ENCODE data around the gene HTR1E. TPM values are rescaled to one million over a fixed set of nuclear protein-coding genes. Genes with fewer than 3 reads are reported as not detected.
"Not testable (repeated sequence)": the region's sequence is repeated elsewhere in the genome, so short reads cannot be mapped to it uniquely, and the experiment has no call there.

HTR1E gene
- total RNA-seq, 5 donors from 2014 or later (not counting 1 experiment from before 2014, with no cell fraction given), result not detected

DNA sequence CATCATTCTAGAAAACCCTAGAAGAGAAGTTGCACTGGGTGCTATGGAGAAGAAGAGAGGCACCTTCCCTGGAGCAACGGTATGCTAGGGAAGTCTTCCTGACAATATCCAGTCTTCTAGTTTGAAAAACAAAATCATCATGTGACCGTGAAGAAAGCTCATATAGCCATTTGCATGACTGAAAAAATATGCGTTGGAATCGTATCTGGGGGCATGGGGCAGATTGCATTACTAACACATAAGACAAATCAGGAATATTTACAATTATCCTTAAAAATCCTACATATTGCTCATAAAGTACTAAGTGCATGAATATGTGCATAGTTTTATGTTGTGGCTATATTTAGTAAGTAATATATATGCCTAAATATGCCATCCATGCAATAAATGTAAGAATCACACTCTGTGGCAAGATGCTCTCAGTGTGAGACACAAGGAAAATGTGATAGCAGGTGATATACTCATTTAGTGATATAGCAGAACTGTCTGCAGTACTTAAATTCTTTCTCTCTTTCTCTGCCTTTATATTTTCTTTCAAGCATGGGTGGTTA lies 26.8 kb downstream of the HTR1E start:
- Mint-ChIP-seq H3K4me3 (no peak overlapping the region), H3K27me3 (peaks cover 0 to 12% of the 10 kb centered on the region in 2 donors), H3K36me3 (no peaks in the 10 kb centered on the region), H3K4me1 (no peaks in the 10 kb centered on the region), H3K9me3 (no peaks in the 10 kb centered on the region), H3K27ac (no peak overlapping the region)
- Histone ChIP-seq H3K9me3 (no peaks in the 10 kb centered on the region), H3K4me3 (ENCODE audit: control insufficient read depth in 1 of 2, extremely low read depth in 1 of 2, low read length in 1 of 2) (no peak overlapping the region), H3K4me1 (ENCODE audit: control insufficient read depth in 1 of 2, extremely low read depth in 1 of 2, insufficient read depth in 2 of 2, low read length in 2 of 2) (no peaks in the 10 kb centered on the region), H3K27me3 (replicated peaks in 1 of 2; ENCODE audit: control insufficient read depth in 2 of 2, extremely low read depth in 1 of 2, insufficient read depth in 2 of 2, low read length in 1 of 2) (peaks cover 0 to 2% of the 10 kb centered on the region in 2 experiments), H3K27ac (ENCODE audit: low read length) (no peak overlapping the region), H3K36me3 (ENCODE audit: control insufficient read depth in 2 of 2, extremely low read depth in 1 of 2, insufficient read depth in 1 of 2, low read length in 1 of 2) (no peaks in the 10 kb centered on the region)
- ATAC-seq (replicated peaks in 1 of 4) (no peak), DNase-seq (no peak)
- WGBS (ENCODE audit: insufficient coverage), result no CpG with 5 or more reads among the region's 4 CpGs
- ChIA-PET CTCF (no interaction called here), POLR2A (no interaction called here)

DNA sequence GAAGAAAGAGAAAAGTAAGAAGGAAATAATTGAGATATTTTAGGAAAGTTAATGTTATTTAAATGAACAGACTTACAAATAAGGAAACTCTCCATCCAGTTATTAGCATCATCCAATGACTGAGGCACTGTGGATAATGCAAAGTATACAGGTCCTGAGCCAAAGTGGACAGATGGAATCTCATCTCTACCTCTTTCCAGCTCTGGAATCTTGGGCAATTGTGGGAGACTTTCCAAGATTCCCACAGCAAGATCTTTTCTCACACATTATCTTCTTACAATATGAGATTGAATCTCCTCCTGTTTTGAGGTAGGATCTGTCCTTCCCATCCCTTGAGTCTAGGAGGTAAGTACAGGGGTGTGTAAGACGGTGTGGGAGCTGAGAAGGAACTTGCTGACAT lies 28.9 kb downstream of the HTR1E start:
- no peaks in the 10 kb centered on the region for H3K36me3 Mint-ChIP-seq
- H3K27me3 Mint-ChIP-seq, result peaks cover 0 to 12% of the 10 kb centered on the region in 2 donors
- DNase-seq (no peak), ATAC-seq (replicated peaks in 1 of 4) (no peak)
- WGBS (ENCODE audit: insufficient coverage), result 100% methylated on average over 1 of the region's 1 CpG
- H3K27ac ChIP-seq (ENCODE audit: low read length), result no peak overlapping the region
- no peaks in the 10 kb centered on the region for H3K36me3 ChIP-seq (ENCODE audit: control insufficient read depth in 2 of 2, extremely low read depth in 1 of 2, insufficient read depth in 1 of 2, low read length in 1 of 2)
- H3K4me1 Mint-ChIP-seq, result no peaks in the 10 kb centered on the region
- H3K27me3 ChIP-seq (replicated peaks in 1 of 2; ENCODE audit: control insufficient read depth in 2 of 2, extremely low read depth in 1 of 2, insufficient read depth in 2 of 2, low read length in 1 of 2), result peaks cover 0 to 2% of the 10 kb centered on the region in 2 experiments
- H3K9me3 ChIP-seq, result no peaks in the 10 kb centered on the region
- CTCF ChIA-PET, result no interaction called here
- H3K4me1 ChIP-seq (ENCODE audit: control insufficient read depth in 1 of 2, extremely low read depth in 1 of 2, insufficient read depth in 2 of 2, low read length in 2 of 2), result no peaks in the 10 kb centered on the region
- no peaks in the 10 kb centered on the region for H3K9me3 Mint-ChIP-seq
- no peak overlapping the region for H3K4me3 Mint-ChIP-seq
- POLR2A ChIA-PET, result no interaction called here
- no peak overlapping the region for H3K4me3 ChIP-seq (ENCODE audit: control insufficient read depth in 1 of 2, extremely low read depth in 1 of 2, low read length in 1 of 2)
- H3K27ac Mint-ChIP-seq, result no peak overlapping the region

DNA sequence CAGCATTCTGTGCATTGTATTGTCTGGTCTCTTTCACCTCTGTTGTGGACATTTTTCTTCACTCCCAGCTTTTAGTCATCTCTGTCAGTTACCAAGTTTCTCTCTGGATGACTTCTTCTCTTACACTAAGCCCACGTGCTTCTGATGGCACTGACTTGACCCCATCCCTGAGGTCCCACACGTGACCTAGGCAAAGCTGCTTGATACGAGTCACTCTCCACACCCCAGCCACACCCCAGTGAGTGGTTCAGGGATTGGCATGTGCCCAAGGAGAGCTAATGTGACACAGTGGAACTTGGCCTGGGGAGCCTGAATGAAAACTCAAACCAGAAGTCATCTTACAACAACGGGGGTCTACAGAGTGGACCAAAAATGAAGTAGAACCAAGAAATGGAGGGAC lies 32.2 kb downstream of the HTR1E start:
- peaks cover 0 to 7% of the 10 kb centered on the region in 2 donors for H3K27me3 Mint-ChIP-seq
- WGBS (ENCODE audit: insufficient coverage), result 40% methylated on average over 1 of the region's 4 CpGs
- DNase-seq (no peak), ATAC-seq (replicated peaks in 1 of 4) (no peak)
- no peak overlapping the region for H3K27ac Mint-ChIP-seq
- H3K4me3 Mint-ChIP-seq, result no peak overlapping the region
- H3K36me3 ChIP-seq (ENCODE audit: control insufficient read depth in 2 of 2, extremely low read depth in 1 of 2, insufficient read depth in 1 of 2, low read length in 1 of 2), result no peaks in the 10 kb centered on the region
- ChIA-PET POLR2A (interaction anchor here in 1 of 2 donors (0.6 kb wide), 1 partner anchor 19 kb away, joined by 4 read pairs; no protein-coding TSS in a partner anchor), CTCF (no interaction called here)
- H3K36me3 Mint-ChIP-seq, result no peaks in the 10 kb centered on the region
- H3K27ac ChIP-seq (ENCODE audit: low read length), result no peak overlapping the region
- H3K4me3 ChIP-seq (ENCODE audit: control insufficient read depth in 1 of 2, extremely low read depth in 1 of 2, low read length in 1 of 2), result no peak overlapping the region
- H3K4me1 ChIP-seq (ENCODE audit: control insufficient read depth in 1 of 2, extremely low read depth in 1 of 2, insufficient read depth in 2 of 2, low read length in 2 of 2), result no peaks in the 10 kb centered on the region
- H3K9me3 Mint-ChIP-seq, result no peaks in the 10 kb centered on the region
- peaks cover 0 to 2% of the 10 kb centered on the region in 2 experiments for H3K27me3 ChIP-seq (replicated peaks in 1 of 2; ENCODE audit: control insufficient read depth in 2 of 2, extremely low read depth in 1 of 2, insufficient read depth in 2 of 2, low read length in 1 of 2)
- no peaks in the 10 kb centered on the region for H3K9me3 ChIP-seq
- no peaks in the 10 kb centered on the region for H3K4me1 Mint-ChIP-seq

DNA sequence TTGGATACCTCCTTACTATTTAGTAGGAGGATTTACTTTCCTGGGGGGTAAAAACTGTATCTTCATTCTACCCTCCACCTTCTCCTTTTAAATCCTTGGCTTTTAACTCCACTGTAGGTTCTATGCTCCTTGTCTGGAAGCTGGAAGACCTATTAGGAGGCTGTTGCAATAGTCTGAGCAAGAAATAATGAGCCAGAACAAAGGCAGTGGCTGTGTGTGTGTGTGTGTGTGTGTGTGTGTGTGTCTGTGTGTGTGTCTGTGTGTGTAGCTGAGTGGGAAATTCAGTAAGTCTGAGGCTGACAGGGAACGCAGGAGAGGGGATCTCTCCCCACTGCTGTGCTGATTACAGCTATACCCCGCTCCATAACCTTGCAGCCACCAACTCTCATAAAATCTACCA lies 35.8 kb downstream of the HTR1E start:
- ChIA-PET CTCF (no interaction called here), POLR2A (no interaction called here)
- no peak overlapping the region for H3K27ac ChIP-seq (ENCODE audit: low read length)
- peaks cover 0 to 6% of the 10 kb centered on the region in 2 donors for H3K27me3 Mint-ChIP-seq
- H3K4me3 ChIP-seq (ENCODE audit: control insufficient read depth in 1 of 2, extremely low read depth in 1 of 2, low read length in 1 of 2), result no peak overlapping the region
- H3K36me3 ChIP-seq (ENCODE audit: control insufficient read depth in 2 of 2, extremely low read depth in 1 of 2, insufficient read depth in 1 of 2, low read length in 1 of 2), result no peaks in the 10 kb centered on the region
- no CpG with 5 or more reads among the region's 2 CpGs for WGBS (ENCODE audit: insufficient coverage)
- no peak overlapping the region for H3K27ac Mint-ChIP-seq
- no peaks in the 10 kb centered on the region for H3K4me1 ChIP-seq (ENCODE audit: control insufficient read depth in 1 of 2, extremely low read depth in 1 of 2, insufficient read depth in 2 of 2, low read length in 2 of 2)
- no peaks in the 10 kb centered on the region for H3K9me3 ChIP-seq
- DNase-seq (no peak), ATAC-seq (replicated peaks in 1 of 4) (no peak)
- no peaks in the 10 kb centered on the region for H3K27me3 ChIP-seq (replicated peaks in 1 of 2; ENCODE audit: control insufficient read depth in 2 of 2, extremely low read depth in 1 of 2, insufficient read depth in 2 of 2, low read length in 1 of 2)
- no peaks in the 10 kb centered on the region for H3K36me3 Mint-ChIP-seq
- no peaks in the 10 kb centered on the region for H3K9me3 Mint-ChIP-seq
- no peaks in the 10 kb centered on the region for H3K4me1 Mint-ChIP-seq
- H3K4me3 Mint-ChIP-seq, result no peak overlapping the region

DNA sequence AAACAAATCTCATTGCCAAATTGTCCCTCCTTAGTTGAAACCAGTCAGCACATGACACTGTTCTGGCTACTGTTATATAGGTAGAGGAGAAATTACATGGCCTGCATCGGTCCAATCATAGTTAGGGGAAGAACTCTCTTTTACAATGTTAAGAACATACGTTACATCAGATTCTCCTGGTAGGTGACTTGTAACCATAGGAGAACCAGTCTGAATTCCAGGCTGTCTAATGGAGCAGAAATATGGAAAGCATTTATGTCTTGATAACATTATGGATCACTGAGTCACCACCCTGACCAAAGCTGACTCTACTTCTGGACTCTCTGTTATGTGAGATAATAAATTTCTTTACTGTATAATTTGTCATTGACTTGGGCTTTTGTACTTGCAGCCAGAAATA lies 40.9 kb downstream of the HTR1E start:
- Mint-ChIP-seq H3K4me3 (no peak overlapping the region), H3K36me3 (no peaks in the 10 kb centered on the region), H3K27me3 (peaks cover 7 to 8% of the 10 kb centered on the region in 2 donors), H3K9me3 (no peaks in the 10 kb centered on the region), H3K27ac (no peak overlapping the region), H3K4me1 (no peaks in the 10 kb centered on the region)
- ChIA-PET CTCF (no interaction called here), POLR2A (no interaction called here)
- Histone ChIP-seq H3K27me3 (replicated peaks in 1 of 2; ENCODE audit: control insufficient read depth in 2 of 2, extremely low read depth in 1 of 2, insufficient read depth in 2 of 2, low read length in 1 of 2) (no peaks in the 10 kb centered on the region), H3K36me3 (ENCODE audit: control insufficient read depth in 2 of 2, extremely low read depth in 1 of 2, insufficient read depth in 1 of 2, low read length in 1 of 2) (no peaks in the 10 kb centered on the region), H3K4me3 (ENCODE audit: control insufficient read depth in 1 of 2, extremely low read depth in 1 of 2, low read length in 1 of 2) (no peak overlapping the region), H3K9me3 (no peaks in the 10 kb centered on the region), H3K4me1 (ENCODE audit: control insufficient read depth in 1 of 2, extremely low read depth in 1 of 2, insufficient read depth in 2 of 2, low read length in 2 of 2) (no peaks in the 10 kb centered on the region), H3K27ac (ENCODE audit: low read length) (no peak overlapping the region)
- WGBS (ENCODE audit: insufficient coverage), result no CpG with 5 or more reads among the region's 2 CpGs
- ATAC-seq (replicated peaks in 1 of 4) (no peak), DNase-seq (no peak)

DNA sequence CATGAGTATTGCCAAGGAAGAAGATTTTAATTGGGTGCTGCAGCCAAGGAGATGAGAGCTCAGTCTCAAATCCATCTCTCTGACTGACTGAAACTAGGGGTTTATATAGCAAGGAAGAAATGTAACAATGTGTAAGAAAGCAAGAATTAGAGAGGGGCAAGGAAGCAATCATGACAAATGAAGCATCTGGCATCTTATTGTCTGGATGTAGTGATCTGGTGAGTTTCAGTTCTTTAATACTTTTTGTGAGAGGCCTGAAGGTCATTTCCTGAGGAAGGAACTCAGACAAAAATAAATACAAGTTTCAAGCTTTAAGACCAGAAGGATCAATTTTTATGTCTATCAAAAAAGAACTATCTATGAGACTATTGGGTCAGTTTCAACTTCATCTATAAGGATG lies 64.2 kb downstream of the HTR1E start:
- Mint-ChIP-seq H3K4me3 (no peak overlapping the region), H3K27ac (no peak overlapping the region), H3K4me1 (no peaks in the 10 kb centered on the region), H3K9me3 (peaks cover 8 to 21% (median 8%) of the 10 kb centered on the region in 3 donors), H3K27me3 (peaks cover 3 to 7% of the 10 kb centered on the region in 2 donors), H3K36me3 (no peaks in the 10 kb centered on the region)
- Histone ChIP-seq H3K27ac (ENCODE audit: low read length) (no peak overlapping the region), H3K9me3 (no peaks in the 10 kb centered on the region), H3K4me3 (ENCODE audit: control insufficient read depth in 1 of 2, extremely low read depth in 1 of 2, low read length in 1 of 2) (no peak overlapping the region), H3K36me3 (ENCODE audit: control insufficient read depth in 2 of 2, extremely low read depth in 1 of 2, insufficient read depth in 1 of 2, low read length in 1 of 2) (no peaks in the 10 kb centered on the region), H3K27me3 (replicated peaks in 1 of 2; ENCODE audit: control insufficient read depth in 2 of 2, extremely low read depth in 1 of 2, insufficient read depth in 2 of 2, low read length in 1 of 2) (peaks cover 0 to 3% of the 10 kb centered on the region in 2 experiments), H3K4me1 (ENCODE audit: control insufficient read depth in 1 of 2, extremely low read depth in 1 of 2, insufficient read depth in 2 of 2, low read length in 2 of 2) (no peaks in the 10 kb centered on the region)
- POLR2A ChIA-PET, result no interaction called here
- CTCF ChIA-PET, result no interaction called here
- DNase-seq, result no peak
- no peak for ATAC-seq (replicated peaks in 1 of 4)

DNA sequence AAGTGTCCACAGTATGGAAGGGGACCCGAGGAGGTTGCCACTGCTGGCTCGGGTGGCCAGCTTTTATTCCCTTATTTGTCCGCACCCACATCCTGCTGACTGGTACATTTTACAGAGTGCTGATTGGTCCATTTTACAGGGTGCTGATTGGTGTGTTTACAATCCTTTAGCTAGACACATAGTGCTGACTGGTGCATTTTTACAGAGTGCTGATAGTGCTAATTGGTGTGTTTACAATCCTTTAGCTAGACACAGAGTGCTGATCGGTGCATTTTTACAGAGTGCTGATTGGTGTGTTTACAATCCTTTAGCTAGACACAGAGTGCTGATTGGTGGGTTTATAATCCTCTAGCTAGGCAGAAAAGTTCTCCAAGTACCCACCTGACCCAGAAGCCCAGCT lies 65.1 kb downstream of the HTR1E start:
- POLR2A ChIA-PET; H3K36me3 Mint-ChIP-seq; H3K4me3 ChIP-seq (ENCODE audit: control insufficient read depth in 1 of 2, extremely low read depth in 1 of 2, low read length in 1 of 2); H3K9me3 ChIP-seq; H3K4me1 Mint-ChIP-seq; H3K36me3 ChIP-seq (ENCODE audit: control insufficient read depth in 2 of 2, extremely low read depth in 1 of 2, insufficient read depth in 1 of 2, low read length in 1 of 2); H3K27me3 Mint-ChIP-seq; H3K27ac Mint-ChIP-seq; H3K4me1 ChIP-seq (ENCODE audit: control insufficient read depth in 1 of 2, extremely low read depth in 1 of 2, insufficient read depth in 2 of 2, low read length in 2 of 2); CTCF ChIA-PET; ATAC-seq (replicated peaks in 1 of 4); DNase-seq; H3K27me3 ChIP-seq (replicated peaks in 1 of 2; ENCODE audit: control insufficient read depth in 2 of 2, extremely low read depth in 1 of 2, insufficient read depth in 2 of 2, low read length in 1 of 2); H3K27ac ChIP-seq (ENCODE audit: low read length); H3K4me3 Mint-ChIP-seq: not testable (repeated sequence)
- peaks cover 8 to 21% (median 10%) of the 10 kb centered on the region in 3 donors for H3K9me3 Mint-ChIP-seq
- no CpG with 5 or more reads among the region's 4 CpGs for WGBS (ENCODE audit: insufficient coverage)

All from T-cell (primary cell).